K562 (cell line): ENCODE data around the gene PRKAR2B. TPM values are rescaled to one million over a fixed set of nuclear protein-coding genes. Genes with fewer than 3 reads are reported as not detected.
A peak's percentile ranks its signal among the peaks of the same experiment; 100 is the strongest.

Experiments used
- ATAC-seq: fragments of 200-7000 bp; cut with Tn5 transposase; 3 replicates; pipeline ENCODE4 v1.9.1; 2020; ENCODE audit warnings: moderate library complexity
- BruUV-seq: library from RNA; stranded (reverse); fragments of 400-500 nt; replicated peaks from 2 replicates; lab custom pipeline; 2021; lab: Mats Ljungman, UMichigan
- CTCF ChIA-PET: fragments of 300-600 bp; formaldehyde crosslinking; extraction: SDS; loops from one replicate; lab custom pipeline; 2021; ENCODE audit warnings: low intra/inter-chr PET ratio; lab: Yijun Ruan, JAX
- POLR2A ChIA-PET: fragments of 300-600, 350-650 bp; sonication (Branson Sonifier 250); formaldehyde crosslinking; extraction: SDS; loops from one replicate; lab custom pipeline; 2021; ENCODE audit warnings: antibody characterized with exemption, inconsistent platforms; lab: Yijun Ruan, JAX
- DNase-seq, 4 experiments: peaks; one replicate each; pipeline versions ENCODE4 v3.0.0 to v3.0.0-alpha.2; 2011 to 2018; ENCODE audit warnings: low spot score in 3 of 4, mixed read lengths in 3 of 4; ENCODE audit errors: extremely low read depth in 1 of 4
- FAIRE-seq: peaks from 2 replicates; lab custom pipeline; 2011; peaks lifted over from hg19 to GRCh38; lab: Jason Lieb, UNC
- H2AFZ ChIP-seq: 2 replicates; pipeline ENCODE4 v1.6.0; 2011; ENCODE audit warnings: low read depth, low read length, control low read depth, inconsistent platforms
- H3K27ac ChIP-seq: fragments of 200-600 bp; 3 replicates; pipeline ENCODE4 v1.8.0; 2011; ENCODE audit warnings: low read depth, mild to moderate bottlenecking, control low read depth, inconsistent platforms, low read length, moderate library complexity, mixed read lengths; ENCODE audit errors: extremely low read depth
- H3K27me3 ChIP-seq, 2 experiments: fragments of 300-600 bp in 1 of 2; 2 replicates in 1 of 2; 3 replicates in 1 of 2; pipeline versions ENCODE4 v1.6.0 to v1.8.0; 2011; ENCODE audit warnings: inconsistent platforms in 2 of 2, low read length in 2 of 2, mild to moderate bottlenecking in 1 of 2, mixed read lengths in 1 of 2, moderate library complexity in 1 of 2; ENCODE audit not compliant: control insufficient read depth in 2 of 2, insufficient read depth in 2 of 2
- H3K36me3 ChIP-seq: fragments of 300-600 bp; 3 replicates; pipeline ENCODE4 v1.8.0; 2011; ENCODE audit warnings: mild to moderate bottlenecking, low read length, inconsistent platforms; ENCODE audit not compliant: control insufficient read depth, insufficient read depth
- H3K4me1 ChIP-seq, 2 experiments: fragments of 200-600 bp in 1 of 2; replicated peaks in 1 of 2; 2 replicates in 1 of 2; 3 replicates in 1 of 2; pipeline versions ENCODE4 v1.5.1 to v1.8.0; 2011; ENCODE audit warnings: inconsistent platforms in 2 of 2, low read length in 2 of 2, mild to moderate bottlenecking in 1 of 2, mixed read lengths in 1 of 2, moderate library complexity in 1 of 2; ENCODE audit not compliant: control insufficient read depth in 2 of 2, insufficient read depth in 2 of 2
- H3K4me2 ChIP-seq: 2 replicates; pipeline ENCODE4 v1.6.1; 2011; ENCODE audit warnings: low read length, control low read depth, inconsistent platforms, mixed read lengths; ENCODE audit not compliant: insufficient read depth
- H3K4me3 ChIP-seq: fragments of 200-600 bp; sonication (generic), shearing (Covaris generic); 2 replicates; pipeline ENCODE4 v1.5.1; 2016; ENCODE audit warnings: control low read depth, inconsistent platforms
- H3K79me2 ChIP-seq: fragments of 200-600 bp; 3 replicates; pipeline ENCODE4 v1.8.0; 2011; ENCODE audit warnings: low read length, inconsistent platforms; ENCODE audit not compliant: control insufficient read depth, insufficient read depth
- H3K9ac ChIP-seq, 2 experiments: 2 replicates each; pipeline versions ENCODE4 v1.6.0 to v1.6.1; 2011; ENCODE audit warnings: low read depth in 2 of 2, low read length in 2 of 2, control low read depth in 1 of 2, inconsistent platforms in 1 of 2, mild to moderate bottlenecking in 1 of 2, mixed read lengths in 1 of 2; ENCODE audit not compliant: insufficient read depth in 1 of 2
- H3K9me1 ChIP-seq: one replicate; pipeline ENCODE4 v1.6.0; 2011; ENCODE audit warnings: inconsistent platforms, mild to moderate bottlenecking, low read length, moderate library complexity; ENCODE audit not compliant: control insufficient read depth, insufficient read depth
- H3K9me3 ChIP-seq: replicated peaks from 2 replicates; pipeline ENCODE4 v1.5.1; 2011; ENCODE audit warnings: low read depth, low read length, inconsistent platforms; ENCODE audit not compliant: control insufficient read depth, insufficient read depth
- H4K20me1 ChIP-seq: replicated peaks from 2 replicates; pipeline ENCODE4 v1.6.1; 2011; ENCODE audit warnings: low read length, inconsistent platforms, mixed read lengths; ENCODE audit not compliant: control insufficient read depth, insufficient read depth
- ARNT ChIP-seq, 2 experiments: fragments of 450-650 bp; IDR thresholded peaks; 2 replicates each; pipeline ENCODE4 v1.6.1; 2016; ENCODE audit warnings: mild to moderate bottlenecking in 1 of 2
- CBX5 ChIP-seq: IDR thresholded peaks from 2 replicates; pipeline ENCODE4 v1.6.1; 2014; ENCODE audit warnings: low read depth, borderline replicate concordance
- CREB1 ChIP-seq, 2 experiments: sonication (generic) in 1 of 2; formaldehyde crosslinking in 1 of 2; IDR thresholded peaks; 2 replicates each; pipeline versions ENCODE4 v1.6.1 to v1.8.0; 2012 to 2022; ENCODE audit warnings: inconsistent platforms in 1 of 2, mild to moderate bottlenecking in 1 of 2, missing genetic modification reagents in 1 of 2, moderate library complexity in 1 of 2
- DPF2 ChIP-seq: fragments of 450-650 bp; IDR thresholded peaks from 2 replicates; pipeline ENCODE4 v1.6.1; 2016
- GABPB2 ChIP-seq: fragments of 250-450 bp; sonication (Bioruptor Pico); conservative IDR thresholded peaks from 2 replicates; pipeline ENCODE4 v1.5.1; 2021; ENCODE audit warnings: mild to moderate bottlenecking
- JUNB ChIP-seq: fragments of 450-650 bp; formaldehyde crosslinking; conservative IDR thresholded peaks from 2 replicates; pipeline ENCODE4 v1.4.0; 2020; ENCODE audit warnings: mild to moderate bottlenecking
- MAFK ChIP-seq: IDR thresholded peaks from 2 replicates; pipeline ENCODE4 v1.6.1; 2011; ENCODE audit warnings: low read length, improper control_type of control experiment
- MYC ChIP-seq, 2 experiments: fragments of 250-450 bp in 1 of 2; sonication (Bioruptor Pico) in 1 of 2; IDR thresholded peaks; 2 replicates each; pipeline versions ENCODE4 v1.5.1 to v1.6.1; 2012 to 2021; ENCODE audit warnings: low read depth in 2 of 2, borderline replicate concordance in 1 of 2, improper control_type of control experiment in 1 of 2, low read length in 1 of 2, mild to moderate bottlenecking in 1 of 2, moderate library complexity in 1 of 2
- NFRKB ChIP-seq: fragments of 450-650 bp; IDR thresholded peaks from 2 replicates; pipeline ENCODE4 v1.6.1; 2016; ENCODE audit warnings: low read depth
- NRF1 ChIP-seq, 2 experiments: fragments of 450-650 bp; IDR thresholded peaks in 1 of 2; conservative IDR thresholded peaks in 1 of 2; 2 replicates each; pipeline ENCODE4 v1.6.1; 2014; ENCODE audit warnings: mild to moderate bottlenecking in 2 of 2
- SAP30 ChIP-seq: fragments of 200-600 bp; sonication (generic); IDR thresholded peaks from 2 replicates; pipeline ENCODE4 v1.6.1; 2012; ENCODE audit warnings: borderline replicate concordance, low read depth, mild to moderate bottlenecking, moderate library complexity, low read length, control low read depth, inconsistent platforms; ENCODE audit not compliant: insufficient read depth, poor library complexity, severe bottlenecking
- SMARCA5 ChIP-seq: fragments of 450-650 bp; IDR thresholded peaks from 2 replicates; pipeline ENCODE4 v1.6.1; 2016
- TAL1 ChIP-seq: fragments of 450-650 bp; IDR thresholded peaks from 2 replicates; pipeline ENCODE4 v1.6.1; 2016; ENCODE audit warnings: mild to moderate bottlenecking
- ZNF224 ChIP-seq: sonication (generic); formaldehyde crosslinking; IDR thresholded peaks from 2 replicates; pipeline ENCODE4 v1.8.0; 2022; ENCODE audit warnings: mild to moderate bottlenecking, missing genetic modification reagents
- ZNF589 ChIP-seq: fragments of 200-800 bp; sonication (Bioruptor generic); IDR thresholded peaks from 2 replicates; pipeline ENCODE4 v1.6.1; 2016; ENCODE audit warnings: low read depth, missing genetic modification characterization, missing compliant biosample characterization
- ZZZ3 ChIP-seq: fragments of 450-650 bp; IDR thresholded peaks from 2 replicates; pipeline ENCODE4 v1.6.1; 2016; ENCODE audit warnings: antibody characterized with exemption, mild to moderate bottlenecking, moderate library complexity
- WGBS: fragments of 100-300 bp; shearing (Covaris generic); methylation state at CpG from one replicate; pipeline ENCODE4 v1.1.6; 2016; ENCODE audit warnings: low coverage, mixed read lengths; ENCODE audit not compliant: insufficient coverage; ENCODE audit errors: missing lambda C conversion rate; 5-methylcytosine and 5-hydroxymethylcytosine counted together
- in situ Hi-C: fragments of 300-500 bp; cut with MboI; formaldehyde crosslinking; loops from 4 replicates; pipeline ENCODE4 v1.15.0; 2018; ENCODE audit warnings: inconsistent platforms, mixed read lengths
- intact Hi-C: fragments of 100-400 bp; cut with micrococcal nuclease; formaldehyde crosslinking; loops from 2 replicates; pipeline ENCODE4 v1.14.2; 2022
- polyA plus RNA-seq, 8 experiments: library from polyadenylated mRNA; depleted of rRNA in 4 of 8; stranded (reverse) in 5 of 8; unstranded in 3 of 8; fragments of >200 nt; fragmentation: Nextera tagmentation in 2 of 8; fragmentation: Illumina TruSeq in 1 of 8; extraction: Ambion mirVana in 2 of 8; extraction: Trizol in 1 of 8; gene quantifications; 2 replicates each; pipeline versions ENCODE4 v1.2.1 to v1.2.3, GENCODE V29; 2011 to 2014; ENCODE audit warnings: inconsistent platforms in 1 of 8, missing spikeins in 1 of 8
- total RNA-seq, 7 experiments: library from RNA; depleted of rRNA in 6 of 7; stranded (reverse); fragments of >200 nt in 6 of 7; fragmentation: Illumina TruSeq in 2 of 7; extraction: Trizol in 2 of 7; gene quantifications; 2 replicates each; pipeline versions ENCODE4 v1.2.1 to v1.2.3, GENCODE V29; 2011 to 2021; ENCODE audit warnings: low replicate concordance in 1 of 7
- TF ChIP-seq, protein P1 (sequence below): fragments of 450-650 bp; IDR thresholded peaks from 2 replicates; pipeline ENCODE4 v1.6.1; 2016; ENCODE audit warnings: mild to moderate bottlenecking

PRKAR2B gene
- total and polyA plus RNA-seq, 9 of the 15 experiments (the other 6 are each of a cell fraction or from before 2014, with no cell fraction given) = 59.0 to 173 (median 129) TPM

DNA sequence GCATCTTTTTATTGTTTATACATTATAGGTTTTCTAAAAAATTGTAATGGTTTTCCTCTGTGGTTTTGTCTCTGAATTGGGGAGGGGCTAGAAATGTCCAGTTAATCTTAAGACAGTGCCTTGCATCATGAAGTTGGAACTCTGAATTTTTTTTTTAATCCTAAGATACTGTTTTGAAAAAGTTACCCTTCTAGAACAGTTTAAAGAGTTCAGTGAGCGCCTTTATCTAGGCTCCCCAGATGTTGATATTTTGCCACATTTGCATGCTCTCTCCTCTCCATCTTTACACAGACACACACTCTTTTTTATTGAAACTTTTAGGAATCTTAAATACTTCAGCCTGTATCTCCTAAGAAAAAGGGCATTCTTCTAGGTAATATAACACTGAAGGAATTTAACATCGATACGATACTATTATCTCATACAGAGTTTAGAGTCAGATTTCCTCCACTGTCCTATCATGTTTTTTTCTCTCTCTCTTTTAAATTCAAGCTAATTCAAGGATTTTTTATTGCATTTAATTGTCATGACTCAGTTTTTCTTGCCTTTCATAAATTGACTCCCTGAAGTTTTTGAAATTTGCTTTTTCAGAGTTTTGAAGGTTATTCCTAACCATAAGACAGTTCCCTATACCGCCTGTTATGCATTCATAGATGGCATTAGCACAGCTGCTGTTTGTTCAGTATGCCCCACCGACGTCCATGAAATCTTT is 31.5 kb downstream of the PRKAR2B start (continued):
- TF ChIP-seq GABPB2 (CRISPR knock-in tag) (no peak), NFRKB (no peak), ARNT (IDR thresholded peaks at IDR 0.05) (no peak), SMARCA5 (no peak), MYC (IDR thresholded peaks at IDR 0.05; ENCODE audit: low read depth, low read length) (no peak; the same call in 1 of the 2 replicates), MYC (CRISPR knock-in tag; IDR thresholded peaks at IDR 0.05; ENCODE audit: borderline replicate concordance, low read depth) (no peak), SAP30 (no peak)

DNA sequence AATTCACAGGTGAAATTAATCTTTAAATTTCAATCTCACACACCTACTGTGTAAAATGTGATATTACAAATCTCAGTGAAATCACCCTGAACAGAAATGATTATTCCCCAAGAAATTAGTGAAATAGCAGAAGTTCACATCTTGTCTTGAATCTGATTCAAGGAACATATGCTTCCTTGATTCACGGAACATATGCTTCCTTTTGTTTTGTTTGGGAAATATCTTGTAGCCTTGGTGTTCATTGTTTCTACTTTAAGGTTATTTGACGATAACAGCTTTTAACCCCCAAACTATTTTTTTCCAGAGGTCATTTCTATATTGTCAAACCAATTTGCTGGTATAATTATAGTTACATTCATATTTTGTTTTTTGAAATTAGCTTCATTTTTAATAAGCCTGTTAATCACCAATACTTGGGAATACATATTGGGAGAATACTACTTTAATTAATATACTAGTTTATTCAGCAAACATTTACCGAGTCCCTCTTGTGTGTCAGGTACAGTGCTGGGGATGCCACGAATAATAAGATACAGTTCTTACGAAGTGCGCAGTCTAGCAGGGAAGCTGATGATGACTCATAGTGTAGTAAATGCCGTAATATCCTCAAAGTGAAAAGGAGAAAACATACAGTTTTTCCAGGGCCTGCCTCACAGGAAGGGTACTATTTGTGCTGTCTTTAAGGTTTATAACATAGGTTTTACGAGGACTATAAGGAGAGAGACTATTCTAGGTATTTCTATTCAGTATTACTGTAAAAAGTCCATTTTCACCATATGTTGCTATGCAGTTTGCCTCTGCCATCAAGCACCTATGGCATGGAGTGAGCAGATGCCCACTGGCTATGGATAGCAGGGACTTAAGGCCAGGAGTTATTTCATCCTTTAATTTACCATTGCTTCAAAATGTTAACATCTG is 32.5 kb downstream of the PRKAR2B start:
- H3K4me3 ChIP-seq = no peak overlapping the region
- no peaks in the 10 kb centered on the region; the same call in 1 of the 2 replicates for H4K20me1 ChIP-seq
- peaks cover 3% of the 10 kb centered on the region for H3K9me1 ChIP-seq
- H3K4me2 ChIP-seq = peak overlapping the region; percentile 52
- WGBS = 11% methylated on average over 8 of the region's 8 CpGs
- peaks cover 23% of the 10 kb centered on the region; the same call in 2 of the 3 replicates for H3K36me3 ChIP-seq
- H3K79me2 ChIP-seq = peaks cover 85% of the 10 kb centered on the region
- intact Hi-C loops (loop anchor here (5.0 kb wide), 1 partner anchor 130 kb away; no protein-coding TSS in a partner anchor), in situ Hi-C loops (no loop called here)
- peak overlapping the region in 1 of 2 experiments; percentile 48; a peak in 2 of 4 replicates for H3K9ac ChIP-seq
- peak; percentile 68 for ATAC-seq
- H2AFZ ChIP-seq = peak overlapping the region; percentile 32
- DNase-seq = peak; percentile 54 to 80 (median 66)
- no TSS peak for BruUV-seq
- peak overlapping the region; percentile 65 for H3K27ac ChIP-seq
- ChIA-PET CTCF (interaction anchor here (0.7 kb wide), 1 partner anchor 535 kb away, joined by 3 read pairs; no protein-coding TSS in a partner anchor), POLR2A (interaction anchor here (0.7 to 7.9 kb wide), 14 partner anchors 9 to 1030 kb away, joined by 3 to 44 read pairs (median 4); no protein-coding TSS in a partner anchor)
- H3K4me1 ChIP-seq = peaks cover 27 to 64% of the 10 kb centered on the region in 2 experiments
- no peaks in the 10 kb centered on the region for H3K27me3 ChIP-seq
- FAIRE-seq = peak; percentile 52
- no peaks in the 10 kb centered on the region for H3K9me3 ChIP-seq
- peak; percentile 40; the same call in 1 of the 2 replicates for TF ChIP-seq MAFK
- TF ChIP-seq TAL1 = no peak
- TF ChIP-seq CBX5 = no peak
- peak; percentile 92 for TF ChIP-seq JUNB (CRISPR knock-in tag)
- TF ChIP-seq DPF2 = peak; percentile 84
- 0 out of 2 replicates have a peak, but pooled peaks have one; percentile 31 for TF ChIP-seq ZZZ3
- no peak for TF ChIP-seq ZNF224 (CRISPR knock-in tag)
- peak; percentile 43 to 57 for TF ChIP-seq NRF1 (conservative IDR thresholded peaks at IDR 0.05 in 1 of 2, IDR thresholded peaks at IDR 0.05 in 1 of 2)
- TF ChIP-seq CREB1 (IDR thresholded peaks at IDR 0.05) = peak; percentile 50; the same call in 1 of the 2 replicates
- no peak for TF ChIP-seq CREB1 (CRISPR knock-in tag; IDR thresholded peaks at IDR 0.05)
- TF ChIP-seq, protein P1, sequence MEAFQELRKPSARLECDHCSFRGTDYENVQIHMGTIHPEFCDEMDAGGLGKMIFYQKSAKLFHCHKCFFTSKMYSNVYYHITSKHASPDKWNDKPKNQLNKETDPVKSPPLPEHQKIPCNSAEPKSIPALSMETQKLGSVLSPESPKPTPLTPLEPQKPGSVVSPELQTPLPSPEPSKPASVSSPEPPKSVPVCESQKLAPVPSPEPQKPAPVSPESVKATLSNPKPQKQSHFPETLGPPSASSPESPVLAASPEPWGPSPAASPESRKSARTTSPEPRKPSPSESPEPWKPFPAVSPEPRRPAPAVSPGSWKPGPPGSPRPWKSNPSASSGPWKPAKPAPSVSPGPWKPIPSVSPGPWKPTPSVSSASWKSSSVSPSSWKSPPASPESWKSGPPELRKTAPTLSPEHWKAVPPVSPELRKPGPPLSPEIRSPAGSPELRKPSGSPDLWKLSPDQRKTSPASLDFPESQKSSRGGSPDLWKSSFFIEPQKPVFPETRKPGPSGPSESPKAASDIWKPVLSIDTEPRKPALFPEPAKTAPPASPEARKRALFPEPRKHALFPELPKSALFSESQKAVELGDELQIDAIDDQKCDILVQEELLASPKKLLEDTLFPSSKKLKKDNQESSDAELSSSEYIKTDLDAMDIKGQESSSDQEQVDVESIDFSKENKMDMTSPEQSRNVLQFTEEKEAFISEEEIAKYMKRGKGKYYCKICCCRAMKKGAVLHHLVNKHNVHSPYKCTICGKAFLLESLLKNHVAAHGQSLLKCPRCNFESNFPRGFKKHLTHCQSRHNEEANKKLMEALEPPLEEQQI = peak; percentile 48; the same call in 1 of the 2 replicates
- peak; percentile 70 for TF ChIP-seq ZNF589 (CRISPR knock-in tag)
